ENCODE measurements around the gene CST4. TPM values are rescaled to one million over a fixed set of nuclear protein-coding genes. Genes with fewer than 3 reads are reported as not detected.
"Not testable (repeated sequence)": the region's sequence is repeated elsewhere in the genome, so short reads cannot be mapped to it uniquely, and the experiment has no call there.

Gene CST4
- total RNA-seq, 2 donors from 2014 or later, result not detected

DNA sequence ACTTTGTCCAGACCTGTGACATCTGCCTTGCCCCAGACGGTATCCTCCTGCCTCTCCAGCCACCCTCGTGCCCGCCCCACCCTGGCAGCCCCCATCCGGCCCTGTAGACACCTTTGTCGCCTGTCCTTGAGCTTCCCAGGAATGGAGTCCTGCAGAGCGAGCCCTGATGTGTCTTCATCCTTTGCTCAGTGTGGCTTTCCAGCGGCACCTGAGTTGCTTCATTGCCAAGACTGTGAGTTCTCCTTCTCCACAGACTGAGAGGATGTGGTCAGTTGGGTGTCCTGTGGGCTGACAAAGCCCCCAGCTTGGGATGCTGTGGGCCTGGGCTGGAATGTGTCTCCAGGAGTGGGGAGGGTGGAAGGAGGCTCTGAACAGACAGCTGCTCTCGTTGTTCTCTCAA is 1.7 kb upstream of the CST4 start:
- no peaks in the 10 kb centered on the region for H3K4me1 ChIP-seq (ENCODE audit: control insufficient read depth in 1 of 2, low read depth in 2 of 2)
- no peak for DNase-seq (ENCODE audit: low spot score)
- H3K27ac ChIP-seq, result no peak overlapping the region
- no peaks in the 10 kb centered on the region for H3K27me3 ChIP-seq (replicated peaks; ENCODE audit: insufficient read depth)
- no peak overlapping the region for H3K4me3 ChIP-seq
- H3K9me3 ChIP-seq, result no peaks in the 10 kb centered on the region
- H3K36me3 ChIP-seq, result no peaks in the 10 kb centered on the region
- no peak for ATAC-seq (ENCODE audit: insufficient number of reproducible peaks, low FRiP score, low read depth)
- TF ChIP-seq, protein P1, sequence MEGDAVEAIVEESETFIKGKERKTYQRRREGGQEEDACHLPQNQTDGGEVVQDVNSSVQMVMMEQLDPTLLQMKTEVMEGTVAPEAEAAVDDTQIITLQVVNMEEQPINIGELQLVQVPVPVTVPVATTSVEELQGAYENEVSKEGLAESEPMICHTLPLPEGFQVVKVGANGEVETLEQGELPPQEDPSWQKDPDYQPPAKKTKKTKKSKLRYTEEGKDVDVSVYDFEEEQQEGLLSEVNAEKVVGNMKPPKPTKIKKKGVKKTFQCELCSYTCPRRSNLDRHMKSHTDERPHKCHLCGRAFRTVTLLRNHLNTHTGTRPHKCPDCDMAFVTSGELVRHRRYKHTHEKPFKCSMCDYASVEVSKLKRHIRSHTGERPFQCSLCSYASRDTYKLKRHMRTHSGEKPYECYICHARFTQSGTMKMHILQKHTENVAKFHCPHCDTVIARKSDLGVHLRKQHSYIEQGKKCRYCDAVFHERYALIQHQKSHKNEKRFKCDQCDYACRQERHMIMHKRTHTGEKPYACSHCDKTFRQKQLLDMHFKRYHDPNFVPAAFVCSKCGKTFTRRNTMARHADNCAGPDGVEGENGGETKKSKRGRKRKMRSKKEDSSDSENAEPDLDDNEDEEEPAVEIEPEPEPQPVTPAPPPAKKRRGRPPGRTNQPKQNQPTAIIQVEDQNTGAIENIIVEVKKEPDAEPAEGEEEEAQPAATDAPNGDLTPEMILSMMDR (IDR thresholded peaks at IDR 0.05), result no peak

DNA sequence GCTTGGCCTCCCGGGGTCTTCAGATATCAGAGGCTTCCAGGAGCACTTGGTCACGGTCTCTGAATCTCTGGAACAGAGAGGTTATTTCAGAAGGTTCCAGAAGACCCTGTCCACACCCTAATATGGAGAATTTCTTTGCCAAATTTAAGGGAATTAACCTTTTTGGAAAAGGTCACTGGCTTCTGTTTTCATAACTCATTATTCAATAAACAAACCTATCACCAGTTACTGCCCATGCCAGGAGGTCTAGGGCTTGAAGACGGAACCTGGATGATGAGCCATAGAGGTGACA is 507 bp upstream of the CST4 start:
- no peak for ATAC-seq (ENCODE audit: insufficient number of reproducible peaks, low FRiP score, low read depth)
- DNase-seq (ENCODE audit: low spot score), result no peak
- H3K27me3 ChIP-seq (replicated peaks; ENCODE audit: insufficient read depth), result no peaks in the 10 kb centered on the region
- H3K36me3 ChIP-seq, result no peaks in the 10 kb centered on the region
- no peaks in the 10 kb centered on the region for H3K9me3 ChIP-seq
- TF ChIP-seq, protein P1 (IDR thresholded peaks at IDR 0.05), result no peak
- H3K27ac ChIP-seq, result no peak overlapping the region
- no peak overlapping the region for H3K4me3 ChIP-seq
- H3K4me1 ChIP-seq (ENCODE audit: control insufficient read depth in 1 of 2, low read depth in 2 of 2), result no peaks in the 10 kb centered on the region

DNA sequence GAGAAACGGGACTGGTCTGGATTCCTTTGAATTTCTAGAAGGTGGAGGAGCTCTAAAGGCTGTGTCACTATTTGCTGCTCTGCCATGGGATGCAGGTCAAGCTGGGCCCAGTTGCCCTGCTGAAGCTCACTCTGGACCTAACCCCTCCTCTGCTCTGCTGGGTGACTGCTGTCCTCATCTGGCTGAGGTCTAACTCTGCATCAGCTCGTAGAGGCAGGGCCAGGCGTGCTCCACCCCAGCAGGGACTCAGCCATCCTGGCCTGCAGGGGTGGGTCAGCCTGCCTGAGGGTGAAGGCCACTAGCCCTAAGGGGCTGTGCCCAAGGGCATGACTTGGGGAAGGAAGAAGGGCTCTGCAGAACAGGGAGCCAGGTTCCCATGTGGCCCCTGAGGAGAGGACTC is 852 bp downstream of the CST4 start:
- no peaks in the 10 kb centered on the region for H3K27me3 ChIP-seq (replicated peaks; ENCODE audit: insufficient read depth)
- no peaks in the 10 kb centered on the region for H3K36me3 ChIP-seq
- no peaks in the 10 kb centered on the region for H3K9me3 ChIP-seq
- TF ChIP-seq, protein P1 (IDR thresholded peaks at IDR 0.05), result no peak
- no peak overlapping the region for H3K27ac ChIP-seq
- H3K4me3 ChIP-seq, result no peak overlapping the region
- ATAC-seq (ENCODE audit: insufficient number of reproducible peaks, low FRiP score, low read depth) (no peak), DNase-seq (ENCODE audit: low spot score) (no peak)
- no peaks in the 10 kb centered on the region for H3K4me1 ChIP-seq (ENCODE audit: control insufficient read depth in 1 of 2, low read depth in 2 of 2)

DNA sequence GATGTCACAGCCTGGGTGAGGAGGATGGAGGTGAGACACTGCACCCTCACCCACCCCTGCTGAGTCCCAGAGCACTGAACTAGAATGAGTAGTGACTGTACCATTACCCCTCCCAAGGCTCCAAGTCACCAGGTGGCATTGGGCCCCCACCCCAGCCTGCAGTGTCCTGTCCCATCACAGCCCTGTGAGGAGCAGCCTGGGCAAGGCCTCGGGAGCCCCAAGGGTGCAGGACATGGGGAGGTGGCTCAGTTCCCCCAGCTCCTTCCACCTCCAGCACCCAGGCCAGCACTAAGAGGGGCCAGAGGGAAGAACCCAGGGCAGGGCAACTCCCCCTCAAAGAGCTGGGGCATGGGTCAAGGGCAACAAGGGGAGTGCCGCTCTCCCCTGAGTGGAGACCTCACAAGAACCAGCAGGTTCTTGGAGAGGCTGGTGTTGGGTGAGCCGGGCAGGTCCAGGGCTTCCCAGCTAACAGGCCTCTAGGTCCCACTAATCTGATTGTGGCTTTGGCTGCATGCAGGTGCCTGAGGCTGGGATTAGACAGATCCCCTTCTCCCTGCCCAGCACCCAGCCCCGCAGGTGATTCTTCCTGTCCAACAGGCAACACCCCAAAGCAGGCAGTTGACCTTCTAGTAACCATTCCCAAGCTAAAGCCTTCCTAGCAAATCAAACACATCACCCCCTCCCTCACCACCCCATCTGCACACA is 2.6 kb downstream of the CST4 start:
- Histone ChIP-seq H3K4me1 (ENCODE audit: control insufficient read depth in 1 of 2, low read depth in 2 of 2) (no peaks in the 10 kb centered on the region), H3K9me3 (no peaks in the 10 kb centered on the region), H3K36me3 (no peaks in the 10 kb centered on the region), H3K27ac (no peak overlapping the region), H3K27me3 (replicated peaks; ENCODE audit: insufficient read depth) (no peaks in the 10 kb centered on the region), H3K4me3 (no peak overlapping the region)
- ATAC-seq (ENCODE audit: insufficient number of reproducible peaks, low FRiP score, low read depth) (no peak), DNase-seq (ENCODE audit: low spot score) (no peak)
- TF ChIP-seq, protein P1 (IDR thresholded peaks at IDR 0.05), result no peak

DNA sequence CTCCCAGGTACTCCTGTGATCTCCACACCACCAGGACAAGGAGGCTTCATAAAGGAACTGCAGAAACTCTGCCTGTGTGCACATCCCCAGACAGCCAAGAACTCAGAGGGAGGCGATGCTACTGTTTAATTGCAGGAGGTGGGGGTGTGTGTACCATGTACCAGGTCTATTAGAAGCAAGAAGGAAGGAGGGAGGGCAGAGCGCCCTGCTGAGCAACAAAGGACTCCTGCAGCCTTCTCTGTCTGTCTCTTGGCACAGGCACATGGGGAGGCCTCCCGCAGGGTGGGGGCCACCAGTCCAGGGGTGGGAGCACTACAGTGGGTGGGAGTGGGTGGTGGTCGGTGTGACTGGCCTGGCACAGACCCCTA is 3.3 kb downstream of the CST4 start:
- not testable (repeated sequence) for ATAC-seq (ENCODE audit: insufficient number of reproducible peaks, low FRiP score, low read depth); H3K4me1 ChIP-seq (ENCODE audit: control insufficient read depth in 1 of 2, low read depth in 2 of 2); H3K27ac ChIP-seq; H3K4me3 ChIP-seq; DNase-seq (ENCODE audit: low spot score); H3K27me3 ChIP-seq (replicated peaks; ENCODE audit: insufficient read depth); H3K36me3 ChIP-seq; H3K9me3 ChIP-seq

DNA sequence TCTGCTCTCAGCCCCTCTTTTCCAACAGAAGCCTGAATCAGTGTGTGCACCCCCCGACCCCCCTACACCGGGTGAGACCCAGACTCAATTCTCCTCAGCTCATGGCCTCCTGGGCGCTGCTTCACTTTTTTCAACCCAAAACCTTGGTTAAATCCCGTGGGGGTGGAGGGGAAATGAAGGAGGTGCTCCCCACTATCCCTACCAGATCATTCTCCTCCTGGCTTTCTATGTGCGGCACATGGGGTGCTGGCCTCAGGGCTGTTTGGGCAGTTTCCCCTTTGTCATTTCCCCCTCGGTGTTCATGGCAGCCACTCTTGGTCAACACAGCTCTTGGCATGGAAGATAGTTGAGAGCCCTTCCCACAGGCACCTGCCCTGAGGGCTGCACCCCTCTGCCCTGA is 4.6 kb downstream of the CST4 start:
- Histone ChIP-seq H3K4me1 (ENCODE audit: control insufficient read depth in 1 of 2, low read depth in 2 of 2) (peaks cover 0 to 4% of the 10 kb centered on the region in 2 donors), H3K4me3 (no peak overlapping the region), H3K27ac (no peak overlapping the region), H3K27me3 (replicated peaks; ENCODE audit: insufficient read depth) (no peaks in the 10 kb centered on the region), H3K9me3 (no peaks in the 10 kb centered on the region), H3K36me3 (no peaks in the 10 kb centered on the region)
- TF ChIP-seq, protein P1 (IDR thresholded peaks at IDR 0.05), result no peak
- ATAC-seq (ENCODE audit: insufficient number of reproducible peaks, low FRiP score, low read depth) (no peak), DNase-seq (ENCODE audit: low spot score) (no peak)

Data from thoracic aorta (tissue), 2 donors.